ENCODE data around the gene MVP.
"Not testable (repeated sequence)": the region's sequence is repeated elsewhere in the genome, so short reads cannot be mapped to it uniquely, and the experiment has no call there.

GRCh38 chr16:29793153-29793552, 27.1 kb upstream of the MVP start:
- not testable (repeated sequence) for TF ChIP-seq CTCF (IDR thresholded peaks at IDR 0.05; ENCODE audit: poor library complexity); EZH2 (IDR thresholded peaks at IDR 0.05; ENCODE audit: borderline replicate concordance)
